Colon (tissue), 2 donors: ENCODE measurements around the gene NFIX.

Experiments used
- FAIRE-seq: peaks from 2 replicates; lab custom pipeline; 2012; peaks lifted over from hg19 to GRCh38; lab: Jason Lieb, UNC
- donor health status: control.
- donor health status: control.

Gene NFIX

DNA sequence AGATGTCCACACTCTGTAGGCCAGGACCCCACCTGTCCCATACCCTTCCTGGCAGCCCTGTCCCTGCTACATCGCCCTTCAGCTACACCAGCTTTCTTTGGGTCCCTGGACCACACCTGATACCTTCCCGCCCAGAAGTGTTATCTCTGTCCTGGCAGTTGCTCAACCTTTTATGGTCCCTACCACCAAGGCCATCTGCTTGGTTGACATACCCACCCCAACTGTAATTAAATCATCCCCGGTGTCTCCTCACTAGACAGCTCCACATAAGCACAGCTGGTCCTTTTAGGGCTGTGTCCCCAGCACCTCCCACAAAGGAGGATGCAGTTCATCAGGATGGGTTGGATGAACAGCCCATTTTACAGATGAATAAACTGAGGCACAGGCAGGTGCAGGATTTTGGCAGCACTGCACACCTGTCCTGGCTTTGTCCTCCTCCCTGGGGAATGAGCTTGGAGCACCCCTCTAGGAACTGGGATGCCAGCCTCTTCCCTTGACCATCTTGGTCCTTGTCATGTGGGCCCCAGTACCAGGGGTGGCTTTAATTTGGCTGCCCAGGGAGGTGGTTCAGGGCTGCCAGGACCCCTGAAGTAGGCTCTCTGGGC is 135.7 kb downstream of the NFIX start:
- FAIRE-seq = no peak

DNA sequence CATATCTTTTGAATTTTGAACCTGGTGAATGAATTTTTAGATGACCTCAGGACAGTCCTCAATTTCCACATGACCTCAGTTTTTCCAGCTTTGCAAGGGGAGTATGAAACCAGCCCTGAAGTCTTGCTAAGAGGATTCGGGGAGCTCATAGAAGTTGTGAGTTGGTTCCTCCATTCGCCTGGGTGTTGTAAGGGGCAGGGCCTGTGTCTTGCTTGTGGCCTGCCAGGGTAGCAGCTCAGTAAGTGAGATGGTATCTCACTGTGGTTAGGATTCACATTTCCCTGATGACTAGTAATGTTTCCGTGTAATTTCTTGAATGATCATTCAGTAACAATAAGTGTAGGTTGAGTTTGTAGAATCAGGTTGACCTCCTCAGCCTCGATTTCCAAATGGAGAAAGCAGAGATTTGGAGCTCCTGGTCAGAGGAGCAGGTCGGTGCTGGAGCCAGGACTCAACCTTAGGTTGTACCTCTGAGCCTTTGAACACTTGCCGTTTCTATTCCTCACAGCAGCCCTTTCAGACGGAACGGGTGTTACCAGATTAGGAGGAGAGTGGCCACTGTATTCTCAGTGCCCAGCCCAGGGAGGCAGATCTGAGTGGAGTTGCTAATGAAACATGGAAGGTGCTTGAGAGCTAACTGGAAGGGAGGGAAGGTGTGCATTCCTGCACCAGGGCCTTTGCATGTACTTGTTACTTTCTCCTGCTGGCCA is 137.4 kb downstream of the NFIX start:
- no peak for FAIRE-seq

DNA sequence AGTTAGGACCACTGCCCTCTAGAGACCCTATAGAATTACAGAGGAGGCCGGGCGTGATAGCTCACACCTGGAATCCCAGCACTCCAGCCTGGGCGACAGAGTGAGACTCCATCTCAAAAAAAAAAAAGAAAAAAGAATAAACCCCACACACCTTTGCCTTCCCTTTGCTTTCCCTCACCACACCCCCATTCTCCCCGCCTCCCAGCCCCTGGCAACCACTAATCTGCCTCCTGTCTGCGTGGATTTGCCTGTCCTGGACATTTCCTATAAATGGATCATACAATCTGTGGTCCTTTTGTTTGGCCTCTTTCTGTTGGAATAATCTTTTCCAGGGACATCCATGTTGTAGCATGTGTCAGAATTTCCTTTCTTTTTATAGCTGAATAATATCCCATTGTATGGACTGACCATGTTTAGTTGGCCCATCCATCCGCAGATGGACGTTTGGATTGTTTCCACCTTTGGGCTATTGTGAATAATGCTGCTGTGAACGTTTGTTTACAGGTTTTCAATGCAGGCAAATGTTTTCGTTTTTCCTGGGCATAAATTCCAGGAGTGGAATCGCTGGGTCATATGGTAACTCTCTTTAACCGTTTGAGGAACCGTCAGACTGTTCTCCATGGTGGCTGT is 138.1 kb downstream of the NFIX start:
- no peak for FAIRE-seq

DNA sequence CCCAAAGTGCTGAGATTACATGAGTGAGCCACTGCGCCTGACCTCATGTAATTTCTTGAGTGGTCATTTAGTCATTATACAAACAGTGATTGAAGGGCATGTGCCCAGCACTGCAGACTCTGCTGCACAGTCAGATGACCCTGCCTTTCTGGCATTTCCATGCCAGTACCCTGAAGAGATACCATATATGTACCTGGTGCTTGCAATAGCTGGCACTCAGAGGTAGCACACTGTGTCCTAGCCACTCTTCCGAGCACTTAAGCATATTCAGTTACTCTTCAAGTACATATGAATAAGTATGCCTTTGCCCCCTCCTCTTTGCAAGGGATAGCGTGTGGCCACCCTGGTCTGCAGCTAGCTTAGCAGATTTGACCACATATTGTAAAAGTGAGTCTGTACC is 139.4 kb downstream of the NFIX start:
- no peak for FAIRE-seq

DNA sequence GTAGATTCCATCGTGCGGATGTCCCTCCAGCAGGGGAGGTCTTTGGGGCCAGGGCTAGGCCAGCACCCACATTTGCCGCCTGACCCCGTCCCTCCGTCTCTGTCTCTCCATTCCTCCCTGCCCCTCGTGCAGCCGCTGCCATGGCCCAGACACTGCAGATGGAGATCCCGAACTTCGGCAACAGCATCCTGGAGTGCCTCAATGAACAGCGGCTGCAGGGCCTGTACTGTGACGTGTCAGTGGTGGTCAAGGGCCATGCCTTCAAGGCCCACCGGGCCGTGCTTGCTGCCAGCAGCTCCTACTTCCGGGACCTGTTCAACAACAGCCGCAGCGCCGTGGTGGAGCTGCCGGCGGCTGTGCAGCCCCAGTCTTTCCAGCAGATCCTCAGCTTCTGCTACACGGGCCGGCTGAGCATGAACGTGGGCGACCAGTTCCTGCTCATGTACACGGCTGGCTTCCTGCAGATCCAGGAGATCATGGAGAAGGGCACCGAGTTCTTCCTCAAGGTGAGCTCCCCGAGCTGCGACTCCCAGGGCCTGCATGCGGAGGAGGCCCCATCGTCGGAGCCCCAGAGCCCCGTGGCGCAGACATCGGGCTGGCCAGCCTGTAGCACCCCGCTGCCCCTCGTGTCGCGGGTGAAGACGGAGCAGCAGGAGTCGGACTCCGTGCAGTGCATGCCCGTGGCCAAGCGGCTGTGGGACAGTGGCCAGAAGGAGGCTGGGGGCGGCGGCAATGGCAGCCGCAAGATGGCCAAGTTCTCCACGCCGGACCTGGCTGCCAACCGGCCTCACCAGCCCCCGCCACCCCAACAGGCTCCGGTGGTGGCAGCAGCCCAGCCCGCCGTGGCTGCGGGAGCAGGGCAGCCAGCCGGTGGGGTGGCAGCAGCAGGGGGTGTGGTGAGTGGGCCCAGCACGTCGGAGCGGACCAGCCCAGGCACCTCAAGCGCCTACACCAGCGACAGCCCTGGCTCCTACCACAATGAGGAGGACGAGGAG is 140.1 kb downstream of the NFIX start:
- no peak for FAIRE-seq

DNA sequence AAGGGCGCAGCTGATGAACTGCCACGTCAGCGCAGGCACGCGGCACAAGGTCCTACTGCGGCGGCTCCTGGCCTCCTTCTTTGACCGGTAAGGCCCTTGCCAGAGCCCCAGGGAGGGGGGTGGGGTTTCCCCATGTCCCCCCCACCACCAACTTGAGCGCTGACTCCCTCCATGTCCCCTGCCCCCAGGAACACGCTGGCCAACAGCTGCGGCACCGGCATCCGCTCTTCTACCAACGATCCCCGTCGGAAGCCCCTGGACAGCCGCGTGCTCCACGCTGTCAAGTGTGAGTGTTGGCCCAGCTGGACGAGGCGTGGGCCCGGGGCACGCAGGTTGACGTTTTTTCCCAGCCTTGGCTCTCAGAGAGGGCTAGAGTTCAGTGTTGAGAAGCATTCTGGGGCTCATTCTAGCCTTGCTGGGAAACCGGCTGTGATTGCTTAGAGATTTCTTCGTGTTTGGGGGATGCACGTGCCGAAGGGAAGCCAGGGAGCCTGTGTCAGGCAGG is 142.1 kb downstream of the NFIX start:
- no peak for FAIRE-seq

DNA sequence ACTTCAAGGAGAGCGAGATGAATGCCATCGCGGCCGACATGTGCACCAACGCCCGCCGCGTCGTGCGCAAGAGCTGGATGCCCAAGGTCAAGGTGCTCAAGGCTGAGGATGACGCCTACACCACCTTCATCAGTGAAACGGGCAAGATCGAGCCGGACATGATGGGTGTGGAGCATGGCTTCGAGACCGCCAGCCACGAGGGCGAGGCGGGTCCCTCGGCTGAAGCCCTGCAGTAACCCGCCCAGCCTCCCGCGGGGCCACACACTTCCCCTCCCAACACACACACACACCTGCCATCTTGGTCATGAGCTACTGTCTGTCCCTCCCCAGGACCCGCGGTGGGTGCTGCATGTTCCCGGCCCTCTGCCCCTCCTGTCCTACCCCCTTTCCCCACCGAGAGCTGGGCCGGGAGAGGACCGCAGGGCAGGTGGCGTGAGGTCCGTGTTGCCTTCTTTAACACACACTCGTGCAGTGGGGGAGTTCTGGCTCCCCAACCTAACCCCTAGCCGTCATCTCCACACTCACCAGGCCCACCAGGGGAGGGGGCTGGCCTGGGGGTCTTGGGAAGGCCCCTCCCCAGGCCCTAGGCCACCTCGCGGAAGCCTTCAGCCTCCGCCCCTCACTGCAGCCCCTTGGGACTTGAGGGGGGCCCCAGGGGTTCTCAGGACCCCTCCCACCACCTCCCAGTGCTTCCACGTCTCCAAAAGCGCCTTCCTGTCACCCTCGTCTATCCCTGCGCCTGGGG is 143.1 kb downstream of the NFIX start:
- no peak for FAIRE-seq

DNA sequence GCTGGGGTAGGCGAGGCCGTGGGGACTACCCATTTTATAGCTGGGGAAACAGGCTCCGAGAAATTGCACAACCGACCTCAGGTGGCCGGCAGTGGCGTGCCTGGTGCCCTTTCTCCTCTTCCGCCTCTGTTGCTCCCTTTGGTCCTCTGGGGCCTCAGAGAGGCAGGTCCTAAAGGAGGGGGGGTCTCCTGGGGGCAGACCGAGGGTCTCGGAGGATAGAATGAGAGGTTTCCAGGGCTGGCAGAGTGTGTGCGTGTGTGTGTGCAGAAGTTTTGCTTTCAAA is 143.6 kb downstream of the NFIX start:
- FAIRE-seq = no peak

DNA sequence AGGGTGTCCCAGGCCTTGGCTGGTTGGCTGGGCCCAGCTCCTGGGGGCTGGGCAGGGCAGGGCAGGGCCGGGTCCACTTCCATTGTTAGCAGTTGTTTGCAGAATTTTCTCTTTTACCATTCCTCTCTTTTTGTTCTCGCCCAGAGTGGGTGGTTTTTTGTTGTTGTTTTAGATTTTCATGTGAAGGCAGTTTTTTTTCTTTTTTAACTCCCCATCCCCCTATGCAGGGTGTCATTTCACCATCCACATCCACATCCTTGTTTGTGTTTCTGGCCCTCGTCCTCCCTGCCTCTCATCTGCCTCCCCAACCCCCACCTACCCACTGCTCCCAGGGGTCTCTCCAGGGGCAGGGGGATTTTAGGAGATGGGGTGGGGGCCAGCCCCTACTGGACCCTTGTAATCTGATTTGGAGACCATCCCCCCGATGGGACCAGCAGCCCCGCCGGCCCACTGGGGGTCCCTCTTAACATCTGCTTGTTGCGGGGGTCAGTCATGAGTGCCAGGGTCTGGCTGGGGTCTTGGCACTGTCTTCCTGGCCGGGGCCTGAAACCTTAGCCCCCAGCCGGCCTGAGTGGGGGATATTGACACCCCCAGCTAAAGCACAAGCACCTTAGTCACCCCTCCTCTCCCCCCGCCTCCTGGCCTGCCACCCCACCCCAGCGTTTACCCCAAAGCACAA is 144.5 kb downstream of the NFIX start:
- FAIRE-seq = no peak

DNA sequence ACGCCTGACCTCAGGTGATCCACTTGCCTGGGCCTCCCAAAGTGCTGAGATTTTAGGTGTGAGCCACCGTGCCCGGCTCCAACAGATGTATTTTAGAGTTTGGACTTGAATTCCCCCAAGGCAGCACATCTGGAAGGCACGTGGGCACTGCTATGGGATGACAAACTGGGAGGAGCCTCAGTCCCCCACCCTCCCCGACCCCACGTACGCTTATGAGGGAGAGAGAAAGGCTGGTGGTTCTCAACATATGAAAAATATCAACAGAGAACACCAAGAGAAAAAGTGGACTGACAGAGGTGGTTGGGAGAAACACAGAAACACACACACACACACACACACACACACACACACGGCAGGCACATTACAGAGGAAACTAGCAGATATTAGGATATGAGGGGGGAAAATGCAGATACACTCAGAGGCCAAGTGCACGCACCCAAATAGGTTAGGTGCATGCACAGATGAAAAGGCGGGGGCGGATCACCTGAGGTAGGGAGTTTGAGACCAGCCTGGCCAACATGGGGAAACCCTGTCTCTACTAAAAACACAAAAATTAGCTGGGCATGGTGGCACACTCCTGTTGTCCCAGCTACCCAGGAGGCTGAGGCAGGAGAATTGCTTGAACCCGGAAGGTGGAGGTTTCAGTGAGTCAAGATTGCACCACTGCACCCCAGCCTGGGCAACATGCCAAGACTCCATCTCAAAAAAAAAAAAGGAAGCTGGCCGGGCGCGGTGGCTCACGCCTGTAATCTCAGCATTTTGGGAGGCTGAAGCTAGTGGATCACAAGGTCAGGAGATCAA is 151.7 kb downstream of the NFIX start:
- FAIRE-seq = no peak
